Measurements from ENCODE around the gene TM9SF1.
A peak's percentile ranks its signal among the peaks of the same experiment; 100 is the strongest.
"Not testable (repeated sequence)": the region's sequence is repeated elsewhere in the genome, so short reads cannot be mapped to it uniquely, and the experiment has no call there.

The TM9SF1 gene

GRCh38 chr14:24224618-24225071 is 29.4 kb upstream of the TM9SF1 start:
- no peak for DNase-seq

GRCh38 chr14:24222987-24223386 is 27.7 kb upstream of the TM9SF1 start:
- not testable (repeated sequence) for DNase-seq

GRCh38 chr14:24219521-24219920 is 24.3 kb upstream of the TM9SF1 start:
- DNase-seq, result no peak

- no peak for DNase-seq
Measured at GRCh38 chr14:24219080-24219479, 23.8 kb upstream of the TM9SF1 start.

GRCh38 chr14:24216876-24217275 is 21.6 kb upstream of the TM9SF1 start:
- DNase-seq, result not testable (repeated sequence)

- DNase-seq, result no peak
Measured at GRCh38 chr14:24216345-24216699, 21.1 kb upstream of the TM9SF1 start.

- peak; percentile 78 for DNase-seq
Measured at GRCh38 chr14:24215495-24216344, 20.5 kb upstream of the TM9SF1 start, which contains the start of gene MDP1. Gene MDP1 (minus strand): TSS chr14:24216066. CDS start chr14:24215955, 111 bp downstream.

- no peak for DNase-seq
Measured at GRCh38 chr14:24213866-24214662, 18.8 kb upstream of the TM9SF1 start.

- peak; percentile 91 for DNase-seq
Measured at GRCh38 chr14:24212924-24213865, 18.0 kb upstream of the TM9SF1 start, which contains the start of gene CHMP4A. Gene CHMP4A (minus strand): TSS chr14:24213488. CDS start chr14:24213439, 49 bp downstream.

- DNase-seq, result no peak
Measured at GRCh38 chr14:24211311-24211710, 16.1 kb upstream of the TM9SF1 start.

- DNase-seq, result no peak
Measured at GRCh38 chr14:24207625-24208024, 12.4 kb upstream of the TM9SF1 start.

- DNase-seq, result no peak
Measured at GRCh38 chr14:24207104-24207551, 11.9 kb upstream of the TM9SF1 start.

GRCh38 chr14:24206260-24207103 is 11.2 kb upstream of the TM9SF1 start:
- no peak for DNase-seq

GRCh38 chr14:24204163-24205146 is 9.2 kb upstream of the TM9SF1 start:
- DNase-seq, result no peak

- DNase-seq, result not testable (repeated sequence)
Measured at GRCh38 chr14:24203249-24203886, 8.1 kb upstream of the TM9SF1 start.

- not testable (repeated sequence) for DNase-seq
Measured at GRCh38 chr14:24202538-24202937, 7.3 kb upstream of the TM9SF1 start.

- no peak for DNase-seq
Measured at GRCh38 chr14:24198814-24199524, 3.7 kb upstream of the TM9SF1 start.

- DNase-seq, result no peak
Measured at GRCh38 chr14:24197056-24197450, 1.8 kb upstream of the TM9SF1 start.

Data from activated CD4-positive, alpha-beta T cell treated with anti-CD3 and anti-CD28 coated beads for 1 hour (primary cell).